HepG2 (cell line): Measurements from ENCODE around the gene FPR3. TPM values are rescaled to one million over a fixed set of nuclear protein-coding genes. Genes with fewer than 3 reads are reported as not detected.

Experiments
- ATAC-seq: fragments of 200-7000 bp; cut with Tn5 transposase; 3 replicates; pipeline ENCODE4 v1.9.1; 2020; ENCODE audit warnings: mild to moderate bottlenecking, moderate library complexity
- BruUV-seq: library from RNA; stranded (reverse); fragments of 400-500 nt; replicated peaks from 2 replicates; lab custom pipeline; 2021; lab: Mats Ljungman, UMichigan
- CTCF ChIA-PET: fragments of 300-600 bp; formaldehyde crosslinking; extraction: SDS; loops from one replicate; lab custom pipeline; 2021; ENCODE audit warnings: low total read pairs, inconsistent platforms, low intra/inter-chr PET ratio; lab: Yijun Ruan, JAX
- POLR2A ChIA-PET: fragments of 350-600 bp; sonication (Branson Sonifier 250); formaldehyde crosslinking; loops from one replicate; lab custom pipeline; 2020; ENCODE audit warnings: antibody characterized with exemption, inconsistent platforms; lab: Yijun Ruan, JAX
- DNase-seq: peaks from one replicate; pipeline ENCODE4 v3.0.0-alpha.2; 2015; ENCODE audit warnings: low spot score
- FAIRE-seq: peaks from 3 replicates; lab custom pipeline; 2011; peaks lifted over from hg19 to GRCh38; lab: Jason Lieb, UNC
- H2AFZ ChIP-seq: one replicate; pipeline ENCODE4 v1.6.1; 2011; ENCODE audit warnings: low read length, inconsistent platforms
- H3K27ac ChIP-seq: fragments of 300-600 bp; 3 replicates; pipeline ENCODE4 v1.8.0; 2011; ENCODE audit warnings: mixed run types, mild to moderate bottlenecking, mixed read lengths, low read length, inconsistent platforms; ENCODE audit not compliant: insufficient read depth; ENCODE audit errors: extremely low read length
- H3K27me3 ChIP-seq, 2 experiments: fragments of 200-600 bp in 1 of 2; 2 replicates in 1 of 2; 3 replicates in 1 of 2; pipeline versions ENCODE4 v1.6.0 to v1.8.0; 2011; ENCODE audit warnings: low read length in 2 of 2, mild to moderate bottlenecking in 2 of 2, moderate library complexity in 2 of 2, inconsistent platforms in 1 of 2; ENCODE audit not compliant: insufficient read depth in 2 of 2, control insufficient read depth in 1 of 2
- H3K36me3 ChIP-seq, 2 experiments: fragments of 200-600 bp in 1 of 2; replicated peaks in 1 of 2; 2 replicates in 1 of 2; 3 replicates in 1 of 2; pipeline versions ENCODE4 v1.5.1 to v1.8.0; 2011; ENCODE audit warnings: low read length in 2 of 2, inconsistent platforms in 1 of 2; ENCODE audit not compliant: insufficient read depth in 2 of 2, control insufficient read depth in 1 of 2
- H3K4me1 ChIP-seq: 2 replicates; pipeline ENCODE4 v1.5.1; 2012; ENCODE audit warnings: low read length, inconsistent platforms; ENCODE audit not compliant: insufficient read depth
- H3K4me2 ChIP-seq: 2 replicates; pipeline ENCODE4 v1.6.0; 2011; ENCODE audit warnings: low read depth, low read length, inconsistent platforms
- H3K4me3 ChIP-seq, 3 experiments: fragments of 200-600 bp in 1 of 3; sonication (generic), shearing (Covaris generic) in 1 of 3; replicated peaks in 1 of 3; 2 replicates each; pipeline ENCODE4 v1.5.1; 2011 to 2016; ENCODE audit warnings: low read length in 3 of 3, inconsistent platforms in 2 of 3, low read depth in 2 of 3, mild to moderate bottlenecking in 2 of 3, control low read depth in 1 of 3, mixed read lengths in 1 of 3; ENCODE audit not compliant: insufficient read depth in 1 of 3
- H3K79me2 ChIP-seq: one replicate; pipeline ENCODE4 v1.6.1; 2011; ENCODE audit warnings: low read length, inconsistent platforms; ENCODE audit not compliant: insufficient read depth
- H3K9ac ChIP-seq: 2 replicates; pipeline ENCODE4 v1.6.0; 2011; ENCODE audit warnings: mild to moderate bottlenecking, low read depth, low read length, inconsistent platforms; ENCODE audit not compliant: insufficient read depth
- H3K9me3 ChIP-seq: 2 replicates; pipeline ENCODE4 v1.5.1; 2012; ENCODE audit warnings: mild to moderate bottlenecking, low read length
- H4K20me1 ChIP-seq: 2 replicates; pipeline ENCODE4 v1.6.0; 2011; ENCODE audit warnings: inconsistent platforms, mild to moderate bottlenecking, low read length, moderate library complexity; ENCODE audit not compliant: insufficient read depth
- FOSL2 ChIP-seq: sonication (generic); formaldehyde crosslinking; IDR thresholded peaks from 2 replicates; pipeline ENCODE4 v1.4.0; 2020; ENCODE audit warnings: missing genetic modification reagents
- MTF2 ChIP-seq: sonication (generic); formaldehyde crosslinking; IDR thresholded peaks from 2 replicates; pipeline ENCODE4 v1.5.0; 2020; ENCODE audit warnings: missing genetic modification reagents, borderline replicate concordance
- ZNF619 ChIP-seq: sonication (generic); formaldehyde crosslinking; IDR thresholded peaks from 2 replicates; pipeline ENCODE4 v1.4.0; 2020; ENCODE audit warnings: mild to moderate bottlenecking, missing genetic modification reagents
- WGBS: methylation state at CpG from one replicate; pipeline ENCODE4 v1.1.6; 2017; ENCODE audit warnings: low lambda C conversion rate; 5-methylcytosine and 5-hydroxymethylcytosine counted together
- in situ Hi-C: cut with HindIII; loops from 2 replicates; pipeline ENCODE4 v1.10.0; 2017; ENCODE audit warnings: low pct_unique_long_range_greater_than_20kb; ENCODE audit not compliant: extremely low pct_ligation_motif_present
- intact Hi-C: fragments of 100-400 bp; cut with micrococcal nuclease; formaldehyde crosslinking; loops from one replicate; pipeline ENCODE4 v1.10.0; 2022; ENCODE audit not compliant: unreplicated experiment
- polyA plus RNA-seq, 8 experiments: library from polyadenylated mRNA; depleted of rRNA in 3 of 8; stranded (reverse) in 7 of 8; unstranded in 1 of 8; fragments of >200 nt; fragmentation: Illumina TruSeq in 4 of 8; extraction: Trizol in 4 of 8; gene quantifications; 2 replicates each; pipeline versions ENCODE4 v1.2.1 to v1.2.3, GENCODE V29; 2011 to 2016; ENCODE audit warnings: low read depth in 4 of 8, missing spikeins in 1 of 8, mixed read lengths in 1 of 8; ENCODE audit not compliant: insufficient read depth in 1 of 8
- total RNA-seq, 5 experiments: library from RNA; depleted of rRNA; stranded (reverse); fragments of >200 nt; fragmentation: Illumina TruSeq; extraction: Trizol; gene quantifications; 2 replicates each; pipeline ENCODE4 v1.2.3, GENCODE V29; 2016; ENCODE audit warnings: low read depth in 1 of 5
- TF ChIP-seq, protein P1 (sequence below): sonication (generic); formaldehyde crosslinking; IDR thresholded peaks from 2 replicates; pipeline ENCODE4 v1.5.1; 2020; ENCODE audit warnings: mild to moderate bottlenecking, missing genetic modification reagents, moderate library complexity

Gene FPR3
- total and polyA plus RNA-seq, 2 of the 13 experiments (the other 11 are each of a cell fraction or from before 2014, with no cell fraction given) = not detected

- 0 out of 2 replicates have a peak, but pooled peaks have one; percentile 35 for TF ChIP-seq MTF2 (CRISPR knock-in tag)
- no peak for TF ChIP-seq ZNF619 (CRISPR knock-in tag)
- TF ChIP-seq, all 625 proteins: peak for 5
These were observed 4.2 kb downstream of the FPR3 start (continued) for GRCh38 chr19:51799034-51799773.

DNA sequence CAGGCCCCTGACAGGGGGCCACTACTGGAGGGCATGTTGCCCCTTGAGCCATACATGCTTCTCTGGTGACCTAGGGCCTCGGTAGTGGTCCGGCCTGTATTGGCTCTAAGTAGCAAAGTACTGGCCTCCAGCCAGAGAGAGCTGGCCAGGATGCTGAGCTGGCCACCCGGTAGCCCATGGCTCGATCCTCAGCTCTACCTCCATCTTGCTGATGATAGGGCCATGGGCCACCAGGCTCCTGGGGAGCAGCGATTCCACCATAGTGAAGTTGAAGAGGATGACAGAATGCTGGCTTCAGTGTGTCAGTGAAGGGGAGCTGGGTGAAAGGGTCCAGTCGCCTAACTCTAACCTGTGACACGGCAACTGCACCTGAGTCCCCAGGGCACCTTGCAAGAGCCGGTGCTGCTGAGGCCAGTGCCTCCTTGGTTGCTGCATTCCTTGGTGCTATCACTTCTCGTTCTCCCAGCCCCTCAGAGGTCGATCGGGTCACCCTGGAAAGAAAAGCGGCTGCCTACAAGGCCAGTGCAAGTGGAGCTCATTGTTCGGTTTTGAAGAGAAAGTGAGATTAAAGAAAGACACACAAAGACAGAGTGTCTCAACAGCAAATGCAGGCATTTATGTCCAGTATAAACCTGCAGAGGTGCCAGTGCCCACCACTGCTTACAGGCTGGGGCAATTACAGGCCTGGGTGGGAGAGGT is 5.0 kb downstream of the FPR3 start:
- intact Hi-C loops (no loop called here), in situ Hi-C loops (no loop called here)
- WGBS = 59% methylated on average over 6 of the region's 13 CpGs
- Histone ChIP-seq H3K9me3 (peaks cover 28% of the 10 kb centered on the region), H2AFZ (no peak overlapping the region), H3K4me1 (peaks cover 23% of the 10 kb centered on the region), H3K79me2 (no peaks in the 10 kb centered on the region), H3K4me2 (no peak overlapping the region), H3K9ac (no peak overlapping the region), H3K27me3 (no peaks in the 10 kb centered on the region), H3K36me3 (no peaks in the 10 kb centered on the region), H3K4me3 (peak overlapping the region in 1 of 3 experiments; percentile 5; a peak in 1 of 6 replicates), H4K20me1 (no peaks in the 10 kb centered on the region), H3K27ac (no peak overlapping the region)
- DNase-seq = no peak
- BruUV-seq = no TSS peak
- ChIA-PET POLR2A (no interaction called here), CTCF (no interaction called here)
- no peak for TF ChIP-seq FOSL2 (CRISPR knock-in tag)
- TF ChIP-seq, protein P1, sequence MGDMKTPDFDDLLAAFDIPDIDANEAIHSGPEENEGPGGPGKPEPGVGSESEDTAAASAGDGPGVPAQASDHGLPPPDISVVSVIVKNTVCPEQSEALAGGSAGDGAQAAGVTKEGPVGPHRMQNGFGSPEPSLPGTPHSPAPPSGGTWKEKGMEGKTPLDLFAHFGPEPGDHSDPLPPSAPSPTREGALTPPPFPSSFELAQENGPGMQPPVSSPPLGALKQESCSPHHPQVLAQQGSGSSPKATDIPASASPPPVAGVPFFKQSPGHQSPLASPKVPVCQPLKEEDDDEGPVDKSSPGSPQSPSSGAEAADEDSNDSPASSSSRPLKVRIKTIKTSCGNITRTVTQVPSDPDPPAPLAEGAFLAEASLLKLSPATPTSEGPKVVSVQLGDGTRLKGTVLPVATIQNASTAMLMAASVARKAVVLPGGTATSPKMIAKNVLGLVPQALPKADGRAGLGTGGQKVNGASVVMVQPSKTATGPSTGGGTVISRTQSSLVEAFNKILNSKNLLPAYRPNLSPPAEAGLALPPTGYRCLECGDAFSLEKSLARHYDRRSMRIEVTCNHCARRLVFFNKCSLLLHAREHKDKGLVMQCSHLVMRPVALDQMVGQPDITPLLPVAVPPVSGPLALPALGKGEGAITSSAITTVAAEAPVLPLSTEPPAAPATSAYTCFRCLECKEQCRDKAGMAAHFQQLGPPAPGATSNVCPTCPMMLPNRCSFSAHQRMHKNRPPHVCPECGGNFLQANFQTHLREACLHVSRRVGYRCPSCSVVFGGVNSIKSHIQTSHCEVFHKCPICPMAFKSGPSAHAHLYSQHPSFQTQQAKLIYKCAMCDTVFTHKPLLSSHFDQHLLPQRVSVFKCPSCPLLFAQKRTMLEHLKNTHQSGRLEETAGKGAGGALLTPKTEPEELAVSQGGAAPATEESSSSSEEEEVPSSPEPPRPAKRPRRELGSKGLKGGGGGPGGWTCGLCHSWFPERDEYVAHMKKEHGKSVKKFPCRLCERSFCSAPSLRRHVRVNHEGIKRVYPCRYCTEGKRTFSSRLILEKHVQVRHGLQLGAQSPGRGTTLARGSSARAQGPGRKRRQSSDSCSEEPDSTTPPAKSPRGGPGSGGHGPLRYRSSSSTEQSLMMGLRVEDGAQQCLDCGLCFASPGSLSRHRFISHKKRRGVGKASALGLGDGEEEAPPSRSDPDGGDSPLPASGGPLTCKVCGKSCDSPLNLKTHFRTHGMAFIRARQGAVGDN (CRISPR knock-in tag) = peak; percentile 26; the same call in 1 of the 2 replicates
- FAIRE-seq = no peak
- ATAC-seq = no peak
